Activated CD4-positive, alpha-beta T cell treated with anti-CD3 and anti-CD28 coated beads, Interleukin-2, amount 50 U/mL, for 16 hours (primary cell): ENCODE results near the gene MYO9A.

Experiments
- DNase-seq: peaks from one replicate; pipeline ENCODE4 v3.0.0-alpha.2; 2020

Gene MYO9A

GRCh38 chr15:71779073-71779797, 338.7 kb downstream of the MYO9A start:
- no peak for DNase-seq

GRCh38 chr15:71777216-71777943, 340.6 kb downstream of the MYO9A start:
- DNase-seq, result no peak

- DNase-seq, result no peak
Measured at GRCh38 chr15:71776304-71776703, 341.6 kb downstream of the MYO9A start.

GRCh38 chr15:71775856-71776255, 342.1 kb downstream of the MYO9A start:
- DNase-seq, result no peak

GRCh38 chr15:71773206-71773859, 344.6 kb downstream of the MYO9A start:
- no peak for DNase-seq
